Measurements from ENCODE around the gene SLC44A1.

The SLC44A1 gene

GRCh38 chr9:105216440-105217178, 27.8 kb upstream of the SLC44A1 start:
- no peaks in the 10 kb centered on the region for H3K4me1 ChIP-seq (ENCODE audit: low read depth, poor library complexity, severe bottlenecking)
- H3K9ac ChIP-seq = no peak overlapping the region
- no peak overlapping the region for H3K4me2 ChIP-seq
- H3K36me3 ChIP-seq (ENCODE audit: insufficient read depth) = no peaks in the 10 kb centered on the region
- no peak overlapping the region for H2AFZ ChIP-seq (ENCODE audit: low read depth)
- H3K27me3 ChIP-seq (ENCODE audit: insufficient read depth, low read depth) = no peaks in the 10 kb centered on the region; the same call in 1 of the 2 replicates
- TF ChIP-seq CTCF (conservative IDR thresholded peaks at IDR 0.05; ENCODE audit: low read depth, low read length) = no peak
- no peak overlapping the region for H3K4me3 ChIP-seq (IDR thresholded peaks at IDR 0.05; ENCODE audit: insufficient read depth, low read depth, low read length)
- H3K79me2 ChIP-seq (ENCODE audit: insufficient read depth, low read depth) = no peaks in the 10 kb centered on the region
- no peak overlapping the region for H3K27ac ChIP-seq
- H4K20me1 ChIP-seq (ENCODE audit: insufficient read depth) = no peaks in the 10 kb centered on the region

GRCh38 chr9:105218673-105219072, 25.8 kb upstream of the SLC44A1 start:
- TF ChIP-seq CTCF (conservative IDR thresholded peaks at IDR 0.05; ENCODE audit: low read depth, low read length) = no peak
- Histone ChIP-seq H3K4me3 (IDR thresholded peaks at IDR 0.05; ENCODE audit: insufficient read depth, low read depth, low read length) (no peak overlapping the region), H3K4me1 (ENCODE audit: low read depth, poor library complexity, severe bottlenecking) (no peaks in the 10 kb centered on the region), H3K27ac (no peak overlapping the region), H3K9ac (no peak overlapping the region), H3K4me2 (no peak overlapping the region), H3K36me3 (ENCODE audit: insufficient read depth) (no peaks in the 10 kb centered on the region), H3K79me2 (ENCODE audit: insufficient read depth, low read depth) (no peaks in the 10 kb centered on the region), H3K27me3 (ENCODE audit: insufficient read depth, low read depth) (no peaks in the 10 kb centered on the region; the same call in 1 of the 2 replicates), H2AFZ (ENCODE audit: low read depth) (no peak overlapping the region), H4K20me1 (ENCODE audit: insufficient read depth) (no peaks in the 10 kb centered on the region)

GRCh38 chr9:105219291-105219805, 25.1 kb upstream of the SLC44A1 start:
- no peak for TF ChIP-seq CTCF (conservative IDR thresholded peaks at IDR 0.05; ENCODE audit: low read depth, low read length)
- no peaks in the 10 kb centered on the region; the same call in 1 of the 2 replicates for H3K27me3 ChIP-seq (ENCODE audit: insufficient read depth, low read depth)

GRCh38 chr9:105220451-105220850, 24.0 kb upstream of the SLC44A1 start:
- Histone ChIP-seq H3K27me3 (ENCODE audit: insufficient read depth, low read depth) (no peaks in the 10 kb centered on the region; the same call in 1 of the 2 replicates), H3K27ac (no peak overlapping the region), H4K20me1 (ENCODE audit: insufficient read depth) (no peaks in the 10 kb centered on the region), H3K9ac (no peak overlapping the region), H3K4me1 (ENCODE audit: low read depth, poor library complexity, severe bottlenecking) (no peaks in the 10 kb centered on the region), H3K4me2 (no peak overlapping the region), H3K4me3 (IDR thresholded peaks at IDR 0.05; ENCODE audit: insufficient read depth, low read depth, low read length) (no peak overlapping the region), H3K36me3 (ENCODE audit: insufficient read depth) (no peaks in the 10 kb centered on the region), H3K79me2 (ENCODE audit: insufficient read depth, low read depth) (no peaks in the 10 kb centered on the region), H2AFZ (ENCODE audit: low read depth) (no peak overlapping the region)
- no peak for TF ChIP-seq CTCF (conservative IDR thresholded peaks at IDR 0.05; ENCODE audit: low read depth, low read length)

More at GRCh38 chr9:105219291-105219805, 25.1 kb upstream of the SLC44A1 start:
- H3K4me3 ChIP-seq (IDR thresholded peaks at IDR 0.05; ENCODE audit: insufficient read depth, low read depth, low read length) = no peak overlapping the region
- no peaks in the 10 kb centered on the region for H4K20me1 ChIP-seq (ENCODE audit: insufficient read depth)
- H3K4me1 ChIP-seq (ENCODE audit: low read depth, poor library complexity, severe bottlenecking) = no peaks in the 10 kb centered on the region
- no peak overlapping the region for H3K4me2 ChIP-seq
- H3K79me2 ChIP-seq (ENCODE audit: insufficient read depth, low read depth) = no peaks in the 10 kb centered on the region
- no peak overlapping the region for H3K27ac ChIP-seq
- no peak overlapping the region for H3K9ac ChIP-seq
- no peaks in the 10 kb centered on the region for H3K36me3 ChIP-seq (ENCODE audit: insufficient read depth)
- no peak overlapping the region for H2AFZ ChIP-seq (ENCODE audit: low read depth)
